A549 (cell line): ENCODE data around the gene ZNF48. TPM values are rescaled to one million over a fixed set of nuclear protein-coding genes. Genes with fewer than 3 reads are reported as not detected.
A peak's percentile ranks its signal among the peaks of the same experiment; 100 is the strongest.

Experiments
- ATAC-seq, 2 experiments: fragments of 200-7000 bp in 1 of 2; fragments of >200 bp in 1 of 2; cut with Nextera tagmentation in 1 of 2; cut with Tn5 transposase in 1 of 2; 3 replicates each; pipeline versions ENCODE4 v1.8.0 to v1.9.1; 2018 to 2020; ENCODE audit warnings: mild to moderate bottlenecking in 1 of 2, moderate library complexity in 1 of 2
- CTCF ChIA-PET: fragments of 300-600 bp; sonication (Branson Sonifier 250); formaldehyde crosslinking; extraction: SDS; loops from one replicate; lab custom pipeline; 2021; ENCODE audit warnings: antibody characterized with exemption, inconsistent platforms; lab: Yijun Ruan, JAX
- POLR2A ChIA-PET: fragments of 350-600 bp; formaldehyde crosslinking; extraction: SDS; loops from one replicate; lab custom pipeline; 2021; ENCODE audit warnings: antibody characterized with exemption, inconsistent platforms; lab: Yijun Ruan, JAX
- DNase-seq, 2 experiments: peaks; one replicate each; pipeline versions ENCODE4 v3.0.0 to v3.0.0-alpha.2; 2011 to 2016; ENCODE audit warnings: low read depth in 1 of 2, low spot score in 1 of 2
- FAIRE-seq: peaks from 2 replicates; lab custom pipeline; 2011; peaks lifted over from hg19 to GRCh38; lab: Jason Lieb, UNC
- H3K27ac ChIP-seq, 2 experiments: fragments of >200 bp; sonication (Bioruptor Twin); formaldehyde crosslinking; 3 replicates each; pipeline ENCODE4 v1.5.1; 2016 to 2017
- H3K4me1 ChIP-seq: fragments of >200 bp; sonication (Bioruptor Twin); formaldehyde crosslinking; 3 replicates; pipeline ENCODE4 v1.6.1; 2016
- H3K4me2 ChIP-seq: fragments of >200 bp; sonication (Bioruptor Twin); formaldehyde crosslinking; 3 replicates; pipeline ENCODE4 v1.6.1; 2016
- H3K4me3 ChIP-seq: fragments of >200 bp; sonication (Bioruptor Twin); formaldehyde crosslinking; 3 replicates; pipeline ENCODE4 v1.5.1; 2016
- H3K9me3 ChIP-seq: fragments of >200 bp; sonication (Bioruptor Twin); formaldehyde crosslinking; 3 replicates; pipeline ENCODE4 v1.6.1; 2016
- BHLHE40 ChIP-seq: IDR thresholded peaks from 2 replicates; pipeline ENCODE4 v1.6.1; 2012; ENCODE audit warnings: low read depth, low read length, inconsistent platforms
- CHD2 ChIP-seq: fragments of 150-350 bp; IDR thresholded peaks from 2 replicates; pipeline ENCODE4 v1.6.1; 2014; ENCODE audit warnings: low read length; ENCODE audit not compliant: partially characterized antibody
- EP300 ChIP-seq, 2 experiments: fragments of >200 bp; sonication (Bioruptor Twin); formaldehyde crosslinking; IDR thresholded peaks; 2 replicates in 1 of 2; 3 replicates in 1 of 2; pipeline ENCODE4 v1.6.1; 2016 to 2017
- HEYL ChIP-seq: fragments of 250-450 bp; sonication (Bioruptor Pico); IDR thresholded peaks from 2 replicates; pipeline ENCODE4 v1.8.0; 2021; ENCODE audit warnings: mild to moderate bottlenecking, moderate library complexity
- HMGXB4 ChIP-seq: fragments of 250-450 bp; sonication (Bioruptor Pico); IDR thresholded peaks from 2 replicates; pipeline ENCODE4 v1.5.0; 2021; ENCODE audit warnings: mild to moderate bottlenecking, moderate library complexity, borderline replicate concordance
- JUN ChIP-seq, 2 experiments: fragments of >200 bp; sonication (Bioruptor Twin); formaldehyde crosslinking; IDR thresholded peaks; 2 replicates in 1 of 2; 3 replicates in 1 of 2; pipeline ENCODE4 v1.6.1; 2016 to 2017
- JUNB ChIP-seq: fragments of >200 bp; sonication (Bioruptor Twin); formaldehyde crosslinking; IDR thresholded peaks from 2 replicates; pipeline ENCODE4 v1.6.1; 2016
- MAFK ChIP-seq: fragments of 450-650 bp; IDR thresholded peaks from 2 replicates; pipeline ENCODE4 v1.6.1; 2014; ENCODE audit not compliant: partially characterized antibody
- NPAS2 ChIP-seq: fragments of 250-450 bp; sonication (Bioruptor Pico); IDR thresholded peaks from 2 replicates; pipeline ENCODE4 v1.8.0; 2022; ENCODE audit warnings: mild to moderate bottlenecking, moderate library complexity, borderline replicate concordance
- PBX3 ChIP-seq: IDR thresholded peaks from 2 replicates; pipeline ENCODE4 v1.6.1; 2012
- PHF8 ChIP-seq: fragments of 200-600 bp; sonication (generic); IDR thresholded peaks from 2 replicates; pipeline ENCODE4 v1.6.1; 2016; ENCODE audit warnings: low read depth, mild to moderate bottlenecking, antibody characterized with exemption, moderate library complexity, borderline replicate concordance
- POLR2A ChIP-seq: IDR thresholded peaks from 2 replicates; pipeline ENCODE4 v1.6.1; 2012; ENCODE audit warnings: mild to moderate bottlenecking, low read length
- POLR2AphosphoS2 ChIP-seq: conservative IDR thresholded peaks from 2 replicates; pipeline ENCODE4 v1.6.1; 2012; ENCODE audit warnings: low read length, improper control_type of control experiment, inconsistent platforms
- RAD21 ChIP-seq, 2 experiments: fragments of >200 bp in 1 of 2; sonication (Bioruptor Twin) in 1 of 2; formaldehyde crosslinking in 1 of 2; IDR thresholded peaks in 1 of 2; conservative IDR thresholded peaks in 1 of 2; 2 replicates in 1 of 2; 3 replicates in 1 of 2; pipeline ENCODE4 v1.6.1; 2012 to 2018; ENCODE audit warnings: inconsistent platforms in 1 of 2
- RARB ChIP-seq: fragments of 250-450 bp; sonication (Bioruptor Pico); IDR thresholded peaks from 2 replicates; pipeline ENCODE4 v1.8.0; 2021; ENCODE audit warnings: mild to moderate bottlenecking, moderate library complexity
- RCOR1 ChIP-seq: fragments of 150-350 bp; IDR thresholded peaks from 2 replicates; pipeline ENCODE4 v1.6.1; 2014; ENCODE audit warnings: antibody characterized with exemption, low read length, low read depth
- RNF2 ChIP-seq: fragments of 200-600 bp; sonication (generic); IDR thresholded peaks from 2 replicates; pipeline ENCODE4 v1.6.1; 2016; ENCODE audit warnings: low read depth, mild to moderate bottlenecking, antibody characterized with exemption, moderate library complexity, borderline replicate concordance
- ZNF302 ChIP-seq: fragments of 250-450 bp; sonication (Bioruptor Pico); IDR thresholded peaks from 2 replicates; pipeline ENCODE4 v1.9.0; 2021; ENCODE audit warnings: inconsistent platforms, mild to moderate bottlenecking, moderate library complexity
- WGBS: methylation state at CpG from one replicate; pipeline ENCODE4 v1.1.6; 2017; ENCODE audit errors: missing lambda C conversion rate; 5-methylcytosine and 5-hydroxymethylcytosine counted together
- polyA plus RNA-seq, 4 experiments: library from polyadenylated mRNA; depleted of rRNA in 3 of 4; stranded (reverse); fragments of >200 nt; fragmentation: RNase III in 1 of 4; extraction: RNeasy Plus Mini Kit Qiagen cat#74134 plus additional on column Dnase treatment in 1 of 4; gene quantifications; 2 replicates in 3 of 4; 3 replicates in 1 of 4; pipeline ENCODE4 v1.2.3, GENCODE V29; 2011 to 2017
- TF ChIP-seq, protein P1 (sequence below): IDR thresholded peaks from 2 replicates; pipeline ENCODE4 v1.6.1; 2012
- TF ChIP-seq, protein P2 (sequence below): fragments of >200 bp; sonication (Bioruptor Twin); formaldehyde crosslinking; IDR thresholded peaks from 2 replicates; pipeline ENCODE4 v1.6.1; 2016
- TF ChIP-seq, protein P3 (sequence below): fragments of >200 bp; sonication (Bioruptor Twin); formaldehyde crosslinking; IDR thresholded peaks from 3 replicates; pipeline ENCODE4 v1.6.1; 2016

Gene ZNF48
- polyA plus RNA-seq, 2 of the 4 experiments (the other 2 are of a cell fraction), result 9.3 to 10.4 TPM

- Histone ChIP-seq H3K9me3 (no peaks in the 10 kb centered on the region), H3K4me3 (peak overlapping the region; percentile 76), H3K4me1 (peaks cover 20% of the 10 kb centered on the region), H3K4me2 (peak overlapping the region; percentile 80), H3K27ac (peak overlapping the region; percentile 96 to 98; a peak in 5 of 6 replicates)
- ATAC-seq, result no peak
- no peak for TF ChIP-seq EP300 (IDR thresholded peaks at IDR 0.05)
- TF ChIP-seq NPAS2 (CRISPR knock-in tag), result no peak
- no peak for TF ChIP-seq HEYL
- 13% methylated on average over 4 of the region's 4 CpGs for WGBS
- ChIA-PET POLR2A (no interaction called here), CTCF (interaction anchor here (0.9 to 1.5 kb wide), 4 partner anchors 8 to 336 kb away, joined by 3 to 4 read pairs (median 4); partner anchors contain the start of gene ZNF48)
- DNase-seq, result no peak
- no peak for FAIRE-seq
These were observed 26.5 kb upstream of the ZNF48 start for GRCh38 chr16:30368792-30369090.

GRCh38 chr16:30369091-30369937, 25.9 kb upstream of the ZNF48 start:
- H3K27ac ChIP-seq, result peak overlapping the region; percentile 96 to 98
- FAIRE-seq, result no peak
- TF ChIP-seq, protein P1, sequence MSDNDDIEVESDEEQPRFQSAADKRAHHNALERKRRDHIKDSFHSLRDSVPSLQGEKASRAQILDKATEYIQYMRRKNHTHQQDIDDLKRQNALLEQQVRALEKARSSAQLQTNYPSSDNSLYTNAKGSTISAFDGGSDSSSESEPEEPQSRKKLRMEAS, result peak; percentile 26; the same call in 1 of the 2 replicates
- no peak for TF ChIP-seq CHD2
- no peak for TF ChIP-seq BHLHE40
- TF ChIP-seq PHF8, result 0 out of 2 replicates have a peak, but pooled peaks have one; percentile 15
- peaks cover 20% of the 10 kb centered on the region for H3K4me1 ChIP-seq
- peak overlapping the region; percentile 76 for H3K4me3 ChIP-seq
- 6% methylated on average over 15 of the region's 45 CpGs for WGBS
- ChIA-PET POLR2A (no interaction called here), CTCF (interaction anchor here (0.9 to 1.5 kb wide), 5 partner anchors 9 to 337 kb away, joined by 3 to 4 read pairs (median 3); partner anchors contain the start of gene ZNF48)
- no peak for ATAC-seq
- H3K9me3 ChIP-seq, result no peaks in the 10 kb centered on the region
- no peak for DNase-seq
- peak overlapping the region; percentile 80 for H3K4me2 ChIP-seq

DNA sequence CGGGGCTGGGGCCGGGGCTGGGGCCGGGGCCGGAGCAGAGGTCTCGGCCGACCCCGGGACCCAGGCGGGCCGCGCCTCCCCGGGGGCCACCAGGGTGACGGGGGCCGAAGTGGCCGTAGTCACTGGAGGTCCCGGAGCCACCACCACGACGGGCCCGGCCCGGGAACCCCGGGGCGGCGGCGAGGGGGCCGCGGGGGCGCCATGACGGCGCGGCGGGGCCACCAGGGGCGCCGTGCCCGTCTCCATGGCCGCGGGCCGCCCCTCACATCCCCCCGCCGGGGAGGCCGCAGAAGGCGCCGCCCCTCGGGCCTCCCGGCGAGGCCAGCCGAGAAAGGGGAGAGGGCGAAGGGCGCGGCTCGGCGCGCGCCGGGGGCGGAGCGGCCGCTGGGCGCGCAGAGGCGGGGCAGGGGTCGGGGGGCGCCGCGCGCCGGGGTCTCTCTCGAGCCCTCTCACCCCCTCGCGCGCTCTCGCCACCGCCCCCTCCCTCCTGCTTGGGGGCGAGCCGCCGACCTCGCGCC, 25.2 kb upstream of the ZNF48 start:
- 0% methylated on average over 5 of the region's 76 CpGs for WGBS
- DNase-seq (no peak), ATAC-seq (peak in 1 of 2 experiments; percentile 27; a peak in 2 of 6 replicates)
- TF ChIP-seq POLR2A, result peak; percentile 41
- no peak for TF ChIP-seq RCOR1
- no peak for TF ChIP-seq RARB (CRISPR knock-in tag)
- TF ChIP-seq JUN (IDR thresholded peaks at IDR 0.05), result peak in 1 of 2 experiments; percentile 52; a peak in 2 of 5 replicates
- no peak for TF ChIP-seq RNF2
- TF ChIP-seq, protein P2, sequence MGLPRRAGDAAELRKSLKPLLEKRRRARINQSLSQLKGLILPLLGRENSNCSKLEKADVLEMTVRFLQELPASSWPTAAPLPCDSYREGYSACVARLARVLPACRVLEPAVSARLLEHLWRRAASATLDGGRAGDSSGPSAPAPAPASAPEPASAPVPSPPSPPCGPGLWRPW, result no peak
- no peak for TF ChIP-seq JUNB
- no peak for TF ChIP-seq POLR2AphosphoS2
- TF ChIP-seq HEYL, result no peak
- TF ChIP-seq RAD21 (conservative IDR thresholded peaks at IDR 0.05 in 1 of 2, IDR thresholded peaks at IDR 0.05 in 1 of 2), result no peak
- no peak for TF ChIP-seq HMGXB4 (CRISPR knock-in tag)
- TF ChIP-seq, protein P3, sequence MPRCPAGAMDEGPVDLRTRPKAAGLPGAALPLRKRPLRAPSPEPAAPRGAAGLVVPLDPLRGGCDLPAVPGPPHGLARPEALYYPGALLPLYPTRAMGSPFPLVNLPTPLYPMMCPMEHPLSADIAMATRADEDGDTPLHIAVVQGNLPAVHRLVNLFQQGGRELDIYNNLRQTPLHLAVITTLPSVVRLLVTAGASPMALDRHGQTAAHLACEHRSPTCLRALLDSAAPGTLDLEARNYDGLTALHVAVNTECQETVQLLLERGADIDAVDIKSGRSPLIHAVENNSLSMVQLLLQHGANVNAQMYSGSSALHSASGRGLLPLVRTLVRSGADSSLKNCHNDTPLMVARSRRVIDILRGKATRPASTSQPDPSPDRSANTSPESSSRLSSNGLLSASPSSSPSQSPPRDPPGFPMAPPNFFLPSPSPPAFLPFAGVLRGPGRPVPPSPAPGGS, result 0 out of 3 replicates have a peak, but pooled peaks have one; percentile 37
- no peak for TF ChIP-seq ZNF302 (CRISPR knock-in tag)
- no peak for TF ChIP-seq MAFK
- no peak for TF ChIP-seq PBX3
- TF ChIP-seq CHD2, result no peak
- TF ChIP-seq PHF8, result no peak
- TF ChIP-seq, all 56 proteins: peak for 3
- Histone ChIP-seq H3K4me3 (peak overlapping the region; percentile 76), H3K27ac (peak overlapping the region; percentile 96 to 98), H3K9me3 (no peaks in the 10 kb centered on the region), H3K4me2 (peak overlapping the region; percentile 80), H3K4me1 (peaks cover 20% of the 10 kb centered on the region)
- CTCF ChIA-PET, result interaction anchor here (0.9 to 1.5 kb wide), 5 partner anchors 15 to 338 kb away, joined by 3 to 4 read pairs (median 3); partner anchors contain the start of genes CD2BP2, DCTPP1 and ZNF48
- POLR2A ChIA-PET, result interaction anchor here (1.0 to 1.8 kb wide), 5 partner anchors 15 to 281 kb away, joined by 3 to 17 read pairs (median 8); partner anchors contain the start of genes CD2BP2, PRR14 and ZNF48
- no peak for FAIRE-seq
